HCT116 (cell line): ENCODE data around the gene CDH23.

Experiments used
- CTCF ChIP-seq, 3 experiments: fragments of 200-600 bp in 1 of 3; sonication (generic) in 1 of 3; IDR thresholded peaks in 2 of 3; conservative IDR thresholded peaks in 1 of 3; 2 replicates each; pipeline ENCODE4 v1.5.1; 2012 to 2017; ENCODE audit warnings: low read depth in 2 of 3, low read length in 2 of 3, antibody characterized with exemption in 1 of 3, borderline replicate concordance in 1 of 3, control low read depth in 1 of 3, mild to moderate bottlenecking in 1 of 3, mixed read lengths in 1 of 3, mixed run types in 1 of 3, moderate library complexity in 1 of 3; ENCODE audit not compliant: insufficient read depth in 1 of 3
- EGR1 ChIP-seq: IDR thresholded peaks from 2 replicates; pipeline ENCODE4 v1.6.1; 2012; ENCODE audit warnings: low read depth
- EZH2 ChIP-seq: fragments of 200-600 bp; sonication (generic); IDR thresholded peaks from 2 replicates; pipeline ENCODE4 v1.6.1; 2017; ENCODE audit warnings: antibody characterized with exemption, mixed run types
- JUND ChIP-seq: IDR thresholded peaks from 2 replicates; pipeline ENCODE4 v1.6.1; 2012
- POLR2A ChIP-seq: IDR thresholded peaks from 2 replicates; pipeline ENCODE4 v1.7.0; 2011; ENCODE audit warnings: borderline replicate concordance; ENCODE audit not compliant: insufficient read depth, insufficient read length; ENCODE audit errors: extremely low read depth
- POLR2AphosphoS5 ChIP-seq: IDR thresholded peaks from 2 replicates; pipeline ENCODE4 v1.6.1; 2011; ENCODE audit warnings: mild to moderate bottlenecking, low read depth, low read length, moderate library complexity
- SP1 ChIP-seq: IDR thresholded peaks from 2 replicates; pipeline ENCODE4 v1.6.1; 2012; ENCODE audit warnings: low read depth

GRCh38 chr10:71771204-71771603 lies 374.5 kb downstream of the CDH23 start:
- TF ChIP-seq SP1 = no peak
- no peak for TF ChIP-seq CTCF (IDR thresholded peaks at IDR 0.05 in 2 of 3, conservative IDR thresholded peaks at IDR 0.05 in 1 of 3; ENCODE audit: borderline replicate concordance in 1 of 3, insufficient read depth in 1 of 3, low read depth in 2 of 3, low read length in 2 of 3)
- no peak for TF ChIP-seq POLR2A
- no peak for TF ChIP-seq POLR2AphosphoS5
- TF ChIP-seq EZH2 = no peak
- TF ChIP-seq EGR1 = no peak
- TF ChIP-seq JUND = no peak
